B cell (primary cell): ENCODE data around the gene CARS2. TPM values are rescaled to one million over a fixed set of nuclear protein-coding genes. Genes with fewer than 3 reads are reported as not detected.

Experiments
- ATAC-seq: fragments of 200-7000 bp; cut with Tn5 transposase; one replicate; pipeline ENCODE4 v1.10.0; 2021; ENCODE audit warnings: low read depth, mild to moderate bottlenecking, moderate number of reproducible peaks, moderate library complexity
- CTCF ChIA-PET: fragments of 350-600 bp; sonication (Branson Sonifier 250); formaldehyde crosslinking; loops from one replicate; lab custom pipeline; 2021; ENCODE audit warnings: antibody characterized with exemption, inconsistent platforms; lab: Charles Lee
- POLR2A ChIA-PET: fragments of 350-600 bp; sonication (Branson Sonifier 250); formaldehyde crosslinking; loops from one replicate; lab custom pipeline; 2021; ENCODE audit warnings: antibody characterized with exemption; lab: Charles Lee
- DNase-seq: peaks from one replicate; pipeline ENCODE4 v3.0.0; 2013
- H2AFZ ChIP-seq: 2 replicates; pipeline ENCODE4 v1.6.1; 2012; ENCODE audit warnings: mild to moderate bottlenecking, low read depth, low read length; ENCODE audit not compliant: insufficient read depth, poor library complexity, severe bottlenecking
- H3K27ac ChIP-seq, 2 donors: 1 replicate in 1 of 2; 2 replicates in 1 of 2; pipeline ENCODE4 v1.5.1; 2012 to 2013; ENCODE audit warnings: low read length in 2 of 2, mild to moderate bottlenecking in 2 of 2, moderate library complexity in 1 of 2
- H3K27me3 ChIP-seq, 4 experiments: fragments of 200-600 bp in 1 of 4; sonication (generic) in 1 of 4; replicated peaks in 1 of 4; 1 replicate in 2 of 4; 2 replicates in 2 of 4; pipeline versions ENCODE4 v1.6.1 to v1.7.0; 2013 to 2016; ENCODE audit warnings: low read length in 3 of 4, mild to moderate bottlenecking in 2 of 4, mixed read lengths in 1 of 4, moderate library complexity in 1 of 4; ENCODE audit not compliant: insufficient read depth in 4 of 4, control insufficient read depth in 3 of 4; ENCODE audit errors: control extremely low read depth in 1 of 4
- H3K36me3 ChIP-seq, 2 experiments: replicated peaks in 1 of 2; 1 replicate in 1 of 2; 2 replicates in 1 of 2; pipeline versions ENCODE4 v1.6.1 to v1.7.1; 2013; ENCODE audit warnings: low read length in 1 of 2; ENCODE audit not compliant: insufficient read depth in 2 of 2, control insufficient read depth in 1 of 2; ENCODE audit errors: control extremely low read depth in 1 of 2, extremely low read depth in 1 of 2
- H3K4me1 ChIP-seq, 2 donors: fragments of 200-600 bp in 1 of 2; sonication (generic) in 1 of 2; 1 replicate in 1 of 2; 2 replicates in 1 of 2; pipeline versions ENCODE4 v1.5.1 to v1.6.1; 2013 to 2017; ENCODE audit warnings: low read length in 2 of 2; ENCODE audit not compliant: control insufficient read depth in 2 of 2, insufficient read depth in 2 of 2
- H3K4me2 ChIP-seq: replicated peaks from 2 replicates; pipeline ENCODE3; 2012; ENCODE audit warnings: mild to moderate bottlenecking, low read depth, low read length; ENCODE audit not compliant: poor library complexity, severe bottlenecking
- H3K4me3 ChIP-seq, 5 experiments: fragments of 200-600 bp in 1 of 5; sonication (generic) in 1 of 5; 1 replicate in 3 of 5; 2 replicates in 2 of 5; pipeline versions ENCODE4 v1.5.1 to v1.7.0; 2011 to 2016; ENCODE audit warnings: low read length in 4 of 5, mild to moderate bottlenecking in 4 of 5, low read depth in 2 of 5, control low read depth in 1 of 5, moderate library complexity in 1 of 5; ENCODE audit not compliant: insufficient read depth in 1 of 5; ENCODE audit errors: control extremely low read depth in 1 of 5, extremely low read depth in 1 of 5
- H3K79me2 ChIP-seq: fragments of 200-600 bp; sonication (generic); one replicate; pipeline ENCODE4 v1.6.0; 2016; ENCODE audit warnings: low read length; ENCODE audit not compliant: control insufficient read depth, insufficient read depth
- H3K9ac ChIP-seq: fragments of 200-600 bp; sonication (generic); 2 replicates; pipeline ENCODE4 v1.6.1; 2017; ENCODE audit warnings: mild to moderate bottlenecking, low read length, moderate library complexity
- H3K9me3 ChIP-seq, 3 donors: one replicate each; pipeline versions ENCODE4 v1.6.1 to v1.7.1; 2013; ENCODE audit warnings: low read length in 2 of 3; ENCODE audit not compliant: control insufficient read depth in 2 of 3, insufficient read depth in 1 of 3; ENCODE audit errors: control extremely low read depth in 1 of 3
- H4K20me1 ChIP-seq: 2 replicates; pipeline ENCODE4 v1.6.0; 2012; ENCODE audit warnings: mild to moderate bottlenecking, low read length; ENCODE audit not compliant: insufficient read depth, control insufficient read depth, poor library complexity, severe bottlenecking
- H3K27ac Mint-ChIP-seq: one replicate; pipeline ENCODE4 v1.8.0; 2021; ENCODE audit warnings: mixed read lengths
- H3K27me3 Mint-ChIP-seq: one replicate; pipeline ENCODE4 v1.8.0; 2021; ENCODE audit warnings: mixed read lengths
- H3K4me1 Mint-ChIP-seq: one replicate; pipeline ENCODE4 v1.8.0; 2021; ENCODE audit warnings: mixed read lengths
- H3K4me3 Mint-ChIP-seq: one replicate; pipeline ENCODE4 v1.8.0; 2021; ENCODE audit warnings: mixed read lengths
- H3K9me3 Mint-ChIP-seq: one replicate; pipeline ENCODE4 v1.8.0; 2022; ENCODE audit warnings: mixed read lengths; ENCODE audit not compliant: insufficient read depth
- CTCF ChIP-seq: fragments of 200-600 bp; IDR thresholded peaks from one replicate; pipeline ENCODE4 v1.8.0; 2022; ENCODE audit warnings: antibody characterized with exemption, mild to moderate bottlenecking
- EZH2 ChIP-seq: IDR thresholded peaks from 2 replicates; pipeline ENCODE4 v1.6.1; 2012; ENCODE audit warnings: borderline replicate concordance, low read depth, mild to moderate bottlenecking, moderate library complexity, low read length; ENCODE audit not compliant: insufficient read depth, poor library complexity, severe bottlenecking
- WGBS: methylation state at CpG from one replicate; pipeline ENCODE4 v1.1.5; 2013; ENCODE audit warnings: missing lambda C conversion rate; ENCODE audit not compliant: insufficient coverage; 5-methylcytosine and 5-hydroxymethylcytosine counted together
- intact Hi-C: fragments of 100-400 bp; cut with micrococcal nuclease; formaldehyde crosslinking; loops from one replicate; pipeline ENCODE4 v1.10.0; 2022
- polyA plus RNA-seq: library from polyadenylated mRNA; depleted of rRNA; stranded (reverse); fragments of >200 nt; gene quantifications from 2 replicates; pipeline ENCODE4 v1.2.3, GENCODE V29; 2012
- total RNA-seq, 2 donors: library from RNA; stranded (reverse); fragments of 120-200 nt in 1 of 2; gene quantifications; 1 replicate in 1 of 2; 2 replicates in 1 of 2; pipeline versions ENCODE4 v1.2.3 to v1.2.4, GENCODE V29; 2013 to 2022

The CARS2 gene
- total and polyA plus RNA-seq, 2 donors (not counting 1 experiment from before 2014, with no cell fraction given): 154 to 188 TPM

DNA sequence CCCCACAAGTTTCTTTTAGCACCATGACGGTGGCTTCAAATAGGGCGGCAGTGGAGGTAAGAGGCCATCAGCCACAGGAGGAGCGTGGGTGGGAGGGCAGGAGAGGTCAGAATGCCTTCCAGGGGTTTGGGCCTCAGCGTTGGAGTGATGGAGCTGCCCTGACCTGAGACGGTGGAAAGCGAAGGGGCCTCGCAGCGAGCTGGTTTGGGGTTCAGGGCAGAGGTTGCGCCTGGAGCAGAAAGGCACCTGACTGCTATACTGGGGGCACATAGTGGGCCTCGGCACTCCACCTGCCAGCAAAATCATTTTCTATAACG lies 91.0 kb downstream of the CARS2 start:
- Mint-ChIP-seq H3K9me3 (peaks cover 3% of the 10 kb centered on the region), H3K4me1 (peaks cover 34% of the 10 kb centered on the region), H3K27me3 (no peaks in the 10 kb centered on the region), H3K27ac (peak overlapping the region; percentile 94), H3K4me3 (peak overlapping the region; percentile 96)
- ChIA-PET POLR2A (interaction anchor here (0.6 to 2.3 kb wide), 4 partner anchors 25 to 100 kb away, joined by 3 to 8 read pairs (median 4); no protein-coding TSS in a partner anchor), CTCF (interaction anchor here (1.1 kb wide), 1 partner anchor 37 kb away, joined by 3 read pairs; no protein-coding TSS in a partner anchor)
- H3K4me1 ChIP-seq: peaks cover 14 to 31% of the 10 kb centered on the region in 2 donors
- H3K4me3 ChIP-seq: peak overlapping the region; percentile 44 to 84 (median 77)
- peaks cover 22% of the 10 kb centered on the region for H4K20me1 ChIP-seq
- ATAC-seq: no peak
- H2AFZ ChIP-seq: peak overlapping the region; percentile 83
- H3K27me3 ChIP-seq: peaks cover 0 to 4% (median 0%) of the 10 kb centered on the region in 4 experiments
- TF ChIP-seq CTCF: no peak
- no peak for TF ChIP-seq EZH2
- H3K4me2 ChIP-seq: peak overlapping the region; percentile 88
- intact Hi-C loops: no loop called here
- H3K27ac ChIP-seq: peak overlapping the region in 1 of 2 donors; percentile 74
- peak overlapping the region; percentile 75 for H3K9ac ChIP-seq
- DNase-seq: no peak
- peaks cover 40% of the 10 kb centered on the region for H3K79me2 ChIP-seq
- WGBS: 92% methylated on average over 11 of the region's 11 CpGs
- no peaks in the 10 kb centered on the region for H3K9me3 ChIP-seq
- H3K36me3 ChIP-seq: peaks cover 0 to 2% of the 10 kb centered on the region in 2 experiments

- Histone ChIP-seq H2AFZ (no peak overlapping the region), H3K9me3 (no peaks in the 10 kb centered on the region), H3K27ac (no peak overlapping the region), H3K36me3 (no peaks in the 10 kb centered on the region), H3K4me3 (peak overlapping the region in 2 of 5 experiments; percentile 14 to 27), H4K20me1 (no peaks in the 10 kb centered on the region), H3K4me1 (peaks cover 0 to 18% of the 10 kb centered on the region in 2 donors), H3K4me2 (peak overlapping the region; percentile 39), H3K27me3 (peaks cover 0 to 4% (median 0%) of the 10 kb centered on the region in 4 experiments), H3K9ac (peak overlapping the region; percentile 3), H3K79me2 (peaks cover under 1% of the 10 kb centered on the region)
- intact Hi-C loops: loop anchor here (5.0 kb wide), 1 partner anchor 139 kb away; no protein-coding TSS in a partner anchor
- WGBS: 82% methylated on average over 10 of the region's 12 CpGs
- TF ChIP-seq EZH2: no peak
- no peak for TF ChIP-seq CTCF
- H3K27me3 Mint-ChIP-seq: no peaks in the 10 kb centered on the region
- peaks cover 3% of the 10 kb centered on the region for H3K9me3 Mint-ChIP-seq
- CTCF ChIA-PET: interaction anchor here (2.3 kb wide), 1 partner anchor 155 kb away, joined by 8 read pairs; no protein-coding TSS in a partner anchor
- ATAC-seq (no peak), DNase-seq (peak; percentile 24)
- H3K27ac Mint-ChIP-seq: peak overlapping the region; percentile 42
- peaks cover 12% of the 10 kb centered on the region for H3K4me1 Mint-ChIP-seq
- H3K4me3 Mint-ChIP-seq: peak overlapping the region; percentile 59
- POLR2A ChIA-PET: no interaction called here
These were observed 94.8 kb downstream of the CARS2 start for GRCh38 chr13:110610955-110611595.
